Measurements from ENCODE around the gene CLIC5. TPM values are rescaled to one million over a fixed set of nuclear protein-coding genes. Genes with fewer than 3 reads are reported as not detected.

CLIC5 gene
- total RNA-seq, 4 donors from 2014 or later, result 18.2 to 128 (median 119) TPM

DNA sequence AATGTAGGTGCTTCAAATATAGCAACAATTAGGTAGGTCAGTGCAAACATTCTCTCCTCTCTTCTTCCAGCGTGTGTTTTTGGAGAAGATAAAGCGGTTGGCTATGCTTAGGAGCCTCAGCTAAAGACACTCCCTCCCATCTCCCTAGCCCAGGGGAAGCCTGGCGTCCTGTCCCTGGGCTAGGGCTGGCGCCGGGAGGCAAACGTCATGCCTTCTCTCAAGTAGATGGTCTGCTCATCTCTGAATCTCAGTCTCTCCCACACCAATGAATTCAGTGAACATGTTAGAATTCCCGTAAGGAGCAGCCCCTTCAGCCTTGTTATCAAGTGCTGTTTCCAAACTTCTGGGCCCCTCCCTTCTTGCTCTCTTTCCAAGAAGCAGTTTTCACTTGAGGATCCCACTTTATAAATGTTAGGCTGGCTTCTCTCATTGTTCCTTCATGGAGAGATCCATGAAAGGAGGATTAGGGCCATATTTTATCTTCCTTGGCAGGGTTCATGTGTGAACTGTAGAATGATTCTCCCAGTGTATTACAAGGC is 142.8 kb downstream of the CLIC5 start:
- TF ChIP-seq CTCF (IDR thresholded peaks at IDR 0.05) (no peak), POLR2A (IDR thresholded peaks at IDR 0.05) (no peak)
- DNase-seq, result no peak

GRCh38 chr6:45870531-45870930 is 145.1 kb downstream of the CLIC5 start:
- Histone ChIP-seq H3K27ac (no peak overlapping the region), H3K4me1 (no peaks in the 10 kb centered on the region)
- no peak for TF ChIP-seq CTCF (IDR thresholded peaks at IDR 0.05)
- no peak for TF ChIP-seq POLR2A (IDR thresholded peaks at IDR 0.05)

More for the DNA sequence above, 142.8 kb downstream of the CLIC5 start:
- Histone ChIP-seq H3K27me3 (no peaks in the 10 kb centered on the region), H3K4me1 (no peaks in the 10 kb centered on the region), H3K27ac (peak overlapping the region in 1 of 4 donors; percentile 8), H3K9me3 (no peaks in the 10 kb centered on the region), H3K4me3 (no peak overlapping the region), H3K36me3 (no peaks in the 10 kb centered on the region)

GRCh38 chr6:45864651-45865050 is 151.0 kb downstream of the CLIC5 start:
- no peaks in the 10 kb centered on the region for H3K9me3 ChIP-seq
- no peaks in the 10 kb centered on the region for H3K4me1 ChIP-seq
- H3K4me3 ChIP-seq, result no peak overlapping the region
- no peak overlapping the region for H3K27ac ChIP-seq
- TF ChIP-seq CTCF (IDR thresholded peaks at IDR 0.05) (no peak), POLR2A (IDR thresholded peaks at IDR 0.05) (no peak)
- H3K27me3 ChIP-seq, result no peaks in the 10 kb centered on the region
- DNase-seq, result no peak
- no peaks in the 10 kb centered on the region for H3K36me3 ChIP-seq

More at GRCh38 chr6:45870531-45870930, 145.1 kb downstream of the CLIC5 start:
- H3K36me3 ChIP-seq, result no peaks in the 10 kb centered on the region
- H3K27me3 ChIP-seq, result no peaks in the 10 kb centered on the region
- H3K4me3 ChIP-seq, result no peak overlapping the region
- H3K9me3 ChIP-seq, result no peaks in the 10 kb centered on the region
- DNase-seq, result no peak

DNA sequence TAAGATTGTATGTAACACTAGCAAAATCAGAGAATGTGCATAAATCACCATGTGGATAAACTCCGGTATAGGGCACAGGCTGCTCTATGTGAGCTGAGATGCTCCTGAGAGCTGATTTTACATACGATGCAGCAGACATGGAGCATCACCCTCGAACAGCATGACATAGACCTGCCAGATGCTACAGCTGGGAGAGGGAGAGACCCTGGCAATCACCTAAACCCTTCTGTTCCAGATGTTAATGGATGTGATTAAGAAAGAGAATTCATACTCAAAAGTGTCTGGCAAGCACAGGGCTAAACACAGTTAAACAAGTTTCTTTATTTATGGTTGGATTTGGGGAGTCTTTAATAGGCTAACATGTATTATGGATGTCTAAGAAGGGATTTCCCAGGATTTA is 157.0 kb downstream of the CLIC5 start:
- Histone ChIP-seq H3K36me3 (no peaks in the 10 kb centered on the region), H3K4me3 (no peak overlapping the region), H3K27ac (no peak overlapping the region), H3K27me3 (no peaks in the 10 kb centered on the region), H3K4me1 (no peaks in the 10 kb centered on the region), H3K9me3 (no peaks in the 10 kb centered on the region)
- DNase-seq, result no peak
- TF ChIP-seq CTCF (IDR thresholded peaks at IDR 0.05) (no peak), POLR2A (IDR thresholded peaks at IDR 0.05) (no peak)

- H3K9me3 ChIP-seq, result no peaks in the 10 kb centered on the region
- no peaks in the 10 kb centered on the region for H3K4me1 ChIP-seq
- DNase-seq, result no peak
- H3K27me3 ChIP-seq, result no peaks in the 10 kb centered on the region
- no peaks in the 10 kb centered on the region for H3K36me3 ChIP-seq
- no peak overlapping the region for H3K27ac ChIP-seq
- no peak overlapping the region for H3K4me3 ChIP-seq
- no peak for TF ChIP-seq CTCF (IDR thresholded peaks at IDR 0.05)
- TF ChIP-seq POLR2A (IDR thresholded peaks at IDR 0.05), result no peak
Observed at GRCh38 chr6:45857827-45858226, 157.8 kb downstream of the CLIC5 start.
